Measurements from ENCODE around the gene JAKMIP1.

DNA sequence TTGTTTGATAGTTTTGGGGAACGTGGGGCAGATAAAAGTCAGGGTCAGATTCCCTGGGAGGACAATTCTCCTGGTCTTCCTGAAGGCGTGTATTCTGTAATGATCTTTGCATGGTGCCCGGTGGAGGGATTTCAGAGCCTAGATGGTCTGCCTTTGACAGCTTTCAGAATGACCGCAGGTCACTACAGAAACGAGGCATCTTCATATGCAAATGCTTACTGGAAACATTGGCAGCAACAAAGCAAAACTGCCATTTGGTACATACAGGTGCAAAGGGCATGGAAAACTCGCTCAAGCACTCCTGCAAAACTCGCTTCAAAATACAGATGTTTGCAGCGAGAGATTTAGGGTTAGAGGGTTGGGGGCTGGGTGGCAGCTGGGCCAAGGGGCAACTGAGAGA, 190.9 kb downstream of the JAKMIP1 start:
- TF ChIP-seq, protein P1, sequence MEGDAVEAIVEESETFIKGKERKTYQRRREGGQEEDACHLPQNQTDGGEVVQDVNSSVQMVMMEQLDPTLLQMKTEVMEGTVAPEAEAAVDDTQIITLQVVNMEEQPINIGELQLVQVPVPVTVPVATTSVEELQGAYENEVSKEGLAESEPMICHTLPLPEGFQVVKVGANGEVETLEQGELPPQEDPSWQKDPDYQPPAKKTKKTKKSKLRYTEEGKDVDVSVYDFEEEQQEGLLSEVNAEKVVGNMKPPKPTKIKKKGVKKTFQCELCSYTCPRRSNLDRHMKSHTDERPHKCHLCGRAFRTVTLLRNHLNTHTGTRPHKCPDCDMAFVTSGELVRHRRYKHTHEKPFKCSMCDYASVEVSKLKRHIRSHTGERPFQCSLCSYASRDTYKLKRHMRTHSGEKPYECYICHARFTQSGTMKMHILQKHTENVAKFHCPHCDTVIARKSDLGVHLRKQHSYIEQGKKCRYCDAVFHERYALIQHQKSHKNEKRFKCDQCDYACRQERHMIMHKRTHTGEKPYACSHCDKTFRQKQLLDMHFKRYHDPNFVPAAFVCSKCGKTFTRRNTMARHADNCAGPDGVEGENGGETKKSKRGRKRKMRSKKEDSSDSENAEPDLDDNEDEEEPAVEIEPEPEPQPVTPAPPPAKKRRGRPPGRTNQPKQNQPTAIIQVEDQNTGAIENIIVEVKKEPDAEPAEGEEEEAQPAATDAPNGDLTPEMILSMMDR (IDR thresholded peaks at IDR 0.05) = no peak
- TF ChIP-seq POLR2A (IDR thresholded peaks at IDR 0.05) = no peak
